Stimulated activated naive B cell treated with anti-CD40 and anti-IgM and Interleukin-4, amounts not matched to agents 10 μg/mL and 1 μg/mL and 100 μg/mL, for 72 hours (primary cell): ENCODE data around the gene BCO1.

Experiments used
- ATAC-seq, 2 donors: fragments of 150-1000 bp; cut with Tn5 transposase; replicated peaks; 2 replicates each; pipeline ENCODE4 v1.10.0; 2021; ENCODE audit warnings: moderate library complexity in 1 of 2
- DNase-seq: peaks from one replicate; pipeline ENCODE4 v3.0.0; 2021
- H3K27ac Mint-ChIP-seq: one replicate; pipeline ENCODE4 v1.8.0; 2022; ENCODE audit warnings: mild to moderate bottlenecking, mixed read lengths
- H3K27me3 Mint-ChIP-seq, 2 donors: one replicate each; pipeline ENCODE4 v1.8.0; 2022; ENCODE audit warnings: mixed read lengths in 2 of 2
- H3K36me3 Mint-ChIP-seq, 2 donors: one replicate each; pipeline ENCODE4 v1.8.0; 2022; ENCODE audit warnings: mixed read lengths in 2 of 2, mild to moderate bottlenecking in 1 of 2
- H3K4me1 Mint-ChIP-seq, 2 donors: one replicate each; pipeline ENCODE4 v1.8.0; 2022; ENCODE audit warnings: mixed read lengths in 2 of 2, mild to moderate bottlenecking in 1 of 2
- H3K4me3 Mint-ChIP-seq, 2 donors: one replicate each; pipeline ENCODE4 v1.8.0; 2022; ENCODE audit warnings: mild to moderate bottlenecking in 2 of 2, mixed read lengths in 2 of 2, moderate library complexity in 1 of 2
- H3K9me3 Mint-ChIP-seq, 2 donors: one replicate each; pipeline ENCODE4 v1.8.0; 2022; ENCODE audit warnings: mixed read lengths in 2 of 2, mild to moderate bottlenecking in 1 of 2

The BCO1 gene

DNA sequence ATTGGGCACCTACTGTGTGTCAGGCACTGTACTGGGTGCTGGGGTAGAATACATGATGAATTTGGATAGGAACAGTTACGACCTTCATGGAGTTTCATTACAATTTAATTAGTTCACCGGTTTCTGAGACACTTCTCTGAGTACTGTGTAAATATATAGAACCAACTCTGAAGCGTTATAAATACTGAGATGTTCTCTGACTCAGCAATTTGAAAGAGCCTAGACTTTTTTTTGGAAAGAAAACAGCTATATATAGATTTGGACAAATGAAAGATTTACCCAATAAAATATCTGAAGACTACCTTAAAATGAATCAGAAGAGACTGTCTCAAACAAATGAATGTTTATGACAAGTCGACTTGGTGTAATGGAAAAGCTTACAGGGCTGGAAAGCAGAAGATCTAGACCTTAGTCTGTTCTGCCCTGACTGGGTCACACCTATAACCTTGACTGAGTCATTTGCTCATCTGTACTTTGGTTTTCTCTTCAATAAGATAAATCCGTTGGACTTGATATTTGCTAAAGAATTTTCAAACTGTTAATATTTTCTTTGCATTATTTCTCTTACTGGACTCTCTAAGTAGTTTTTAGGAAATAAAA is 71.7 kb downstream of the BCO1 start:
- DNase-seq (no peak), ATAC-seq (no peak)
- H3K9me3 Mint-ChIP-seq, result no peaks in the 10 kb centered on the region
- H3K27me3 Mint-ChIP-seq, result no peaks in the 10 kb centered on the region
- H3K4me1 Mint-ChIP-seq, result peaks cover 20 to 45% of the 10 kb centered on the region in 2 donors
- no peak overlapping the region for H3K27ac Mint-ChIP-seq
- H3K36me3 Mint-ChIP-seq, result peaks cover 6 to 12% of the 10 kb centered on the region in 2 donors
- no peak overlapping the region for H3K4me3 Mint-ChIP-seq

DNA sequence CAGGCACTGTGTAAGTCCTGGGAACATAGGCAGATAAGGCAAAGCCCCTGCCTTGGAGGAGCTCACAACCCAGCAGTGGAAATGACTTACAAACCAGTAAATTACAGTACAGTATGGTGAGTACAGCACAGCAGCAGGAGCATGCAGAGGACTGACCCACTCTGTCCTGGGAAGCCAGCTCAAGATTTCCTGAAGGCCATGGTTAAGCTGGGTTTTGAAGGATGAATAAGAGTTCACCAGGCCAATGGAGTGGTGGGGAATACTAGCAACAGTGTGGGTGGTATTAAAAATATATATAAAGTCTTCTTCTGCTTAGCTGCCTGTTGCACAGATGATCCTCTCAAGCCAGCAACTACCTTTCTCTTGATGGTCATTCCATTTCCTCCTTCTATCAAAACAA is 73.3 kb downstream of the BCO1 start:
- no peaks in the 10 kb centered on the region for H3K27me3 Mint-ChIP-seq
- ATAC-seq, result no peak
- H3K4me1 Mint-ChIP-seq, result peaks cover 22 to 51% of the 10 kb centered on the region in 2 donors
- peaks cover 3 to 7% of the 10 kb centered on the region in 2 donors for H3K36me3 Mint-ChIP-seq
- H3K9me3 Mint-ChIP-seq, result no peaks in the 10 kb centered on the region
- no peak overlapping the region for H3K27ac Mint-ChIP-seq
- no peak overlapping the region for H3K4me3 Mint-ChIP-seq
- DNase-seq, result no peak

DNA sequence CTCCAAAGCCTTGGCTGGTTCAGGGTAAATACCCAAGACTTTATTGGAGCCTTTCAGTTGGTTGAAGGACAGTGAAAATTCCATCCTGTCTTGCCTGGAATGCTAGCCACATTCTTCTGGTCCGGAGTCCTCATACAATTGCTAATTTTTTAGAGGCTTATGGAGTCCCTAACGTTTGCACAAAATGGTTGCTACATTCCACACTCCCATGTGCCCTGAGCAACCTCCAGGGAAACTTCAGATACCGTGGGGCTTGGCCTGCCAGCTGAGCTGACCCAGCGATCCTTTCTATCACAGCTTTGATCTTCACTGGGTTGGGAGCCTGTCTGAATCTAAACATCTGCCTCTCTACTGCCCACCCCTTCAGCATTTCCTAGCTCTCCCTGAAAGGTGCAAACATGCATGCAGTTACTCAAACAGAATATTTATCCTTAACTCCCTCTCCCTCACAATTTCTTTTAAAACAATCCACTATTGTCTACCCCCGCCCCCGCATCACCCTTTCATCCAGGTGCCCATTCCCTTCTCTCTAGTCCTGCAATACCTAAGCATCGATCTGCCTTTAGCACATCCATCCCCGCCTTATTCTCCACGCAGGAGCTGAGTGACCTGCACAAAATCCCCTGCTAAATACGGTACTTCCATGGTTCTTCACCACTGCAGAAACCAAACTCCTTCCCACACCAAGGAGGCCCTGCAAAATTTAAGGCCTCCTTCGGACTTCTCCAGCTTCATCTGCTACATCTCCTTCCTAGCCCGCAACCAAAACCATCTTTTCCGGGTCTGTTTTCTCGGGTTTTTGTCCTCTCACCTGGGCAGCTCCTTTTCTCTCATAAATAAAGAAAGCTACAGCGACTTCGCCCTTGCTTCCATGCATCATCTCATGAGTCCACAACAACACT is 75.5 kb downstream of the BCO1 start:
- no peak for ATAC-seq
- no peak for DNase-seq
- Mint-ChIP-seq H3K27me3 (no peaks in the 10 kb centered on the region), H3K9me3 (no peaks in the 10 kb centered on the region), H3K4me1 (peaks cover 24 to 53% of the 10 kb centered on the region in 2 donors), H3K36me3 (peaks cover 3 to 4% of the 10 kb centered on the region in 2 donors), H3K27ac (peak overlapping the region; percentile 91), H3K4me3 (peak overlapping the region; percentile 93 to 95)

- H3K4me1 Mint-ChIP-seq, result peaks cover 25 to 45% of the 10 kb centered on the region in 2 donors
- DNase-seq (peak; percentile 92), ATAC-seq (peak; percentile 95 to 96)
- H3K27me3 Mint-ChIP-seq, result no peaks in the 10 kb centered on the region
- peak within 1 kb of the TSS; percentile 91 for H3K27ac Mint-ChIP-seq
- H3K36me3 Mint-ChIP-seq, result peaks cover 3 to 4% of the 10 kb centered on the region in 2 donors
- peak within 1 kb of the TSS; percentile 93 to 95 for H3K4me3 Mint-ChIP-seq
- H3K9me3 Mint-ChIP-seq, result no peaks in the 10 kb centered on the region
Observed at GRCh38 chr16:81314603-81315270, 76.2 kb downstream of the BCO1 start, which contains the start of gene GAN. TSS of gene GAN (plus strand) at chr16:81314962. CDS start at chr16:81315114, 152 bp downstream.

- no peaks in the 10 kb centered on the region for H3K9me3 Mint-ChIP-seq
- H3K4me1 Mint-ChIP-seq, result peaks cover 25 to 40% of the 10 kb centered on the region in 2 donors
Observed at GRCh38 chr16:81315271-81316175, 77.0 kb downstream of the BCO1 start.

GRCh38 chr16:81316176-81316496 is 77.6 kb downstream of the BCO1 start:
- H3K27me3 Mint-ChIP-seq, result no peaks in the 10 kb centered on the region
- peaks cover 24 to 39% of the 10 kb centered on the region in 2 donors for H3K4me1 Mint-ChIP-seq
- ATAC-seq, result no peak
- peak overlapping the region; percentile 77 to 93 for H3K4me3 Mint-ChIP-seq
- H3K27ac Mint-ChIP-seq, result no peak overlapping the region
- H3K9me3 Mint-ChIP-seq, result no peaks in the 10 kb centered on the region
- H3K36me3 Mint-ChIP-seq, result peaks cover 3 to 4% of the 10 kb centered on the region in 2 donors
- DNase-seq, result no peak

More at GRCh38 chr16:81315271-81316175, 77.0 kb downstream of the BCO1 start:
- Mint-ChIP-seq H3K27me3 (no peaks in the 10 kb centered on the region), H3K4me3 (peak overlapping the region; percentile 93 to 95), H3K27ac (peak overlapping the region; percentile 77), H3K36me3 (peaks cover 3 to 4% of the 10 kb centered on the region in 2 donors)
- ATAC-seq (peak; percentile 48), DNase-seq (peak; percentile 30)

DNA sequence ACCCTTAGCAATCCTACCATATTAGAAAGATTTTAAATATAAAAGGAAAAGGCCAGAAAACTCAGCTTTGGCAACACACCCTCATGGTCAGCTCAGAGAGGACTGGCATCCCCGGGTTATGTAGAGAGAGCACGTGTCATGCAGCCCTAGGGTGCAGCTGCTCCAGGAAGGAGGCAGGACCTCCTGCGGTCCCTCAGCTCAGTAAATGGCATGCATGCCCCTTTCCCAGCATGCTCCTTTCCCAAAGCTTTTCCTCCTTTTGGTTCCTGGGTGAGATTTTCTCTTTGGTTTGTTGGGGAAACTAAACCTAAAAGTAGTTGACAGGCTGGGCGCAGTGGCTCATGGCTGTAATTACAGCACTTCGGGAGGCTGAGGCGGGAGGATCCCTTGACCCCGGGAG is 80.2 kb downstream of the BCO1 start:
- no peak overlapping the region for H3K4me3 Mint-ChIP-seq
- no peaks in the 10 kb centered on the region for H3K9me3 Mint-ChIP-seq
- ATAC-seq (no peak), DNase-seq (no peak)
- H3K4me1 Mint-ChIP-seq, result peaks cover 13 to 21% of the 10 kb centered on the region in 2 donors
- no peaks in the 10 kb centered on the region for H3K27me3 Mint-ChIP-seq
- no peak overlapping the region for H3K27ac Mint-ChIP-seq
- peaks cover 0 to 3% of the 10 kb centered on the region in 2 donors for H3K36me3 Mint-ChIP-seq

- DNase-seq, result no peak
- ATAC-seq, result no peak
- no peak overlapping the region for H3K27ac Mint-ChIP-seq
- no peak overlapping the region for H3K4me3 Mint-ChIP-seq
- no peaks in the 10 kb centered on the region for H3K9me3 Mint-ChIP-seq
- H3K36me3 Mint-ChIP-seq, result peaks cover 4% of the 10 kb centered on the region in 2 donors
- H3K27me3 Mint-ChIP-seq, result no peaks in the 10 kb centered on the region
- H3K4me1 Mint-ChIP-seq, result peaks cover 8 to 19% of the 10 kb centered on the region in 2 donors
Observed at GRCh38 chr16:81319221-81319912, 80.9 kb downstream of the BCO1 start.

DNA sequence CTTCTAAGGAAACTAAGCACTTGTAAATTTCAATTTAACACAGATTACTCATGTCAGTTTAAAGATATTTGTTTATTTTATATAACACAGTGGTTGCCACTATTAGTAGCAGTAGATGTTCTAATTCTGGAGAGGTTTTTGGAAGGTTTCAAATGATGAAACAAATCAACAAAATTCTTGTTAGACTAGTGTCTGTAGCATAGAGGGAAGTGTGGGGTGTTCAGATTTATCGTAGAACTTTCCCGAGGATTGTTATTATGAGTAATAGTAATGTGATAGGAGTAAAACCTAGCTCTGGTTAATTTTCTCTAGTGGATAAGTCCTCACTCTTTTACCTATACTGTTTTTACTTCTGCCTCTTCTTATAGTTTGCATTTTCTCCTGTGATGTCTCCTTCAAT is 82.5 kb downstream of the BCO1 start:
- H3K36me3 Mint-ChIP-seq, result peaks cover 9 to 16% of the 10 kb centered on the region in 2 donors
- DNase-seq, result no peak
- H3K27ac Mint-ChIP-seq, result no peak overlapping the region
- no peak for ATAC-seq
- H3K4me3 Mint-ChIP-seq, result no peak overlapping the region
- H3K27me3 Mint-ChIP-seq, result no peaks in the 10 kb centered on the region
- H3K4me1 Mint-ChIP-seq, result peaks cover 9 to 21% of the 10 kb centered on the region in 2 donors
- no peaks in the 10 kb centered on the region for H3K9me3 Mint-ChIP-seq

- no peaks in the 10 kb centered on the region for H3K27me3 Mint-ChIP-seq
- H3K4me1 Mint-ChIP-seq, result peaks cover 8 to 19% of the 10 kb centered on the region in 2 donors
- no peak for DNase-seq
- no peaks in the 10 kb centered on the region for H3K9me3 Mint-ChIP-seq
- H3K36me3 Mint-ChIP-seq, result peaks cover 10 to 16% of the 10 kb centered on the region in 2 donors
- no peak overlapping the region for H3K4me3 Mint-ChIP-seq
- no peak for ATAC-seq
- H3K27ac Mint-ChIP-seq, result no peak overlapping the region
Observed at GRCh38 chr16:81321536-81321935, 83.0 kb downstream of the BCO1 start.

GRCh38 chr16:81324808-81325207 is 86.3 kb downstream of the BCO1 start:
- Mint-ChIP-seq H3K27ac (no peak overlapping the region), H3K36me3 (peaks cover 10 to 16% of the 10 kb centered on the region in 2 donors), H3K9me3 (no peaks in the 10 kb centered on the region), H3K4me3 (no peak overlapping the region), H3K4me1 (peaks cover 4 to 13% of the 10 kb centered on the region in 2 donors), H3K27me3 (no peaks in the 10 kb centered on the region)
- DNase-seq (no peak), ATAC-seq (no peak)

DNA sequence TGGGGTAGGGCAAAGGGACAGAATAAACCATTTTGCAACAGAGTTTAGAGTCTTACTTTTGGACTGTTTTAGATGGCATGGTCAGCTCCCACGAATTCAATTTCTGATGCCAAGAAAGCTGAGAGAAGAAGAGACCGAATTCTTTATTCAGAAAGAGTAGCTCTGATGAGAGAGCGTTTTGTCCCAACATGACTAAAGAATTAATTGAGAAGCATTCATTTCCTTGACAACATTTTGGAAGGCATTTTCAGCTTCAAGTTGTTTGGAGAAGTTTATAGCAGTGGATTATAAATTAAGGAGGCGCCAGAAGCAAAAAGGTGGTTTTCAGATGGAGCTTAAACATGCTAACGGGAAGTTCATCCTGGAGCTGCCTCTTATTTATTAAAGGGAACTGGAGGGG is 88.5 kb downstream of the BCO1 start:
- ATAC-seq, result no peak
- Mint-ChIP-seq H3K27me3 (no peaks in the 10 kb centered on the region), H3K4me1 (peaks cover 4 to 13% of the 10 kb centered on the region in 2 donors), H3K27ac (no peak overlapping the region), H3K36me3 (peaks cover 10 to 19% of the 10 kb centered on the region in 2 donors), H3K9me3 (no peaks in the 10 kb centered on the region), H3K4me3 (no peak overlapping the region)
- DNase-seq, result no peak
